IMR-90 (cell line): ENCODE measurements around the gene OR14K1.

Experiments
- BHLHE40 ChIP-seq: fragments of 150-350 bp; IDR thresholded peaks from 2 replicates; pipeline ENCODE4 v1.6.1; 2016; ENCODE audit warnings: mild to moderate bottlenecking, low read depth, low read length
- ELK1 ChIP-seq: fragments of 150-350 bp; IDR thresholded peaks from 2 replicates; pipeline ENCODE4 v1.6.1; 2016; ENCODE audit warnings: low read depth, mild to moderate bottlenecking, low read length, moderate library complexity, borderline replicate concordance
- MAZ ChIP-seq: IDR thresholded peaks from 2 replicates; pipeline ENCODE4 v1.6.1; 2012; ENCODE audit warnings: low read depth, mild to moderate bottlenecking, low read length, improper control_type of control experiment, moderate library complexity, borderline replicate concordance
- MXI1 ChIP-seq: IDR thresholded peaks from 2 replicates; pipeline ENCODE4 v1.6.1; 2012; ENCODE audit warnings: low read depth, mild to moderate bottlenecking, low read length, moderate library complexity, borderline replicate concordance
- NFE2L2 ChIP-seq: fragments of 150-350 bp; IDR thresholded peaks from 2 replicates; pipeline ENCODE4 v1.6.1; 2016; ENCODE audit warnings: low read depth, mild to moderate bottlenecking, low read length
- POLR2A ChIP-seq: IDR thresholded peaks from 2 replicates; pipeline ENCODE4 v1.6.1; 2012; ENCODE audit warnings: mild to moderate bottlenecking, low read depth, low read length
- RAD21 ChIP-seq: IDR thresholded peaks from 2 replicates; pipeline ENCODE4 v1.6.1; 2012; ENCODE audit warnings: low read length, improper control_type of control experiment
- TF ChIP-seq, protein P1 (sequence below): conservative IDR thresholded peaks from 2 replicates; pipeline ENCODE4 v1.5.1; 2012; ENCODE audit warnings: mild to moderate bottlenecking, low read depth, low read length, improper control_type of control experiment
- TF ChIP-seq, protein P2 (sequence below): fragments of 150-350 bp; IDR thresholded peaks from 2 replicates; pipeline ENCODE4 v1.6.1; 2017; ENCODE audit warnings: mild to moderate bottlenecking, antibody characterized with exemption, low read length, low read depth

- TF ChIP-seq, protein P1, sequence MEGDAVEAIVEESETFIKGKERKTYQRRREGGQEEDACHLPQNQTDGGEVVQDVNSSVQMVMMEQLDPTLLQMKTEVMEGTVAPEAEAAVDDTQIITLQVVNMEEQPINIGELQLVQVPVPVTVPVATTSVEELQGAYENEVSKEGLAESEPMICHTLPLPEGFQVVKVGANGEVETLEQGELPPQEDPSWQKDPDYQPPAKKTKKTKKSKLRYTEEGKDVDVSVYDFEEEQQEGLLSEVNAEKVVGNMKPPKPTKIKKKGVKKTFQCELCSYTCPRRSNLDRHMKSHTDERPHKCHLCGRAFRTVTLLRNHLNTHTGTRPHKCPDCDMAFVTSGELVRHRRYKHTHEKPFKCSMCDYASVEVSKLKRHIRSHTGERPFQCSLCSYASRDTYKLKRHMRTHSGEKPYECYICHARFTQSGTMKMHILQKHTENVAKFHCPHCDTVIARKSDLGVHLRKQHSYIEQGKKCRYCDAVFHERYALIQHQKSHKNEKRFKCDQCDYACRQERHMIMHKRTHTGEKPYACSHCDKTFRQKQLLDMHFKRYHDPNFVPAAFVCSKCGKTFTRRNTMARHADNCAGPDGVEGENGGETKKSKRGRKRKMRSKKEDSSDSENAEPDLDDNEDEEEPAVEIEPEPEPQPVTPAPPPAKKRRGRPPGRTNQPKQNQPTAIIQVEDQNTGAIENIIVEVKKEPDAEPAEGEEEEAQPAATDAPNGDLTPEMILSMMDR = no peak
- TF ChIP-seq RAD21 = no peak
- TF ChIP-seq, protein P2, sequence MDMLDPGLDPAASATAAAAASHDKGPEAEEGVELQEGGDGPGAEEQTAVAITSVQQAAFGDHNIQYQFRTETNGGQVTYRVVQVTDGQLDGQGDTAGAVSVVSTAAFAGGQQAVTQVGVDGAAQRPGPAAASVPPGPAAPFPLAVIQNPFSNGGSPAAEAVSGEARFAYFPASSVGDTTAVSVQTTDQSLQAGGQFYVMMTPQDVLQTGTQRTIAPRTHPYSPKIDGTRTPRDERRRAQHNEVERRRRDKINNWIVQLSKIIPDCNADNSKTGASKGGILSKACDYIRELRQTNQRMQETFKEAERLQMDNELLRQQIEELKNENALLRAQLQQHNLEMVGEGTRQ = no peak
- no peak for TF ChIP-seq POLR2A
- no peak for TF ChIP-seq MXI1
- TF ChIP-seq BHLHE40 = no peak
- no peak for TF ChIP-seq NFE2L2
- TF ChIP-seq ELK1 = no peak
- no peak for TF ChIP-seq MAZ
Observed at GRCh38 chr1:247713753-247714152, 24.7 kb upstream of the OR14K1 start.
